SK-N-SH treated with all-trans-retinoic acid at 6 μM for 48 hours (cell line): ENCODE measurements around the gene FLVCR1.

Experiments
- ATAC-seq: fragments of 200-7000 bp; cut with Tn5 transposase; 3 replicates; pipeline ENCODE4 v1.9.1; 2020; ENCODE audit warnings: mild to moderate bottlenecking, moderate library complexity
- BACH2 ChIP-seq: fragments of 250-450 bp; sonication (Bioruptor Pico); IDR thresholded peaks from 2 replicates; pipeline ENCODE4 v1.9.0; 2021; ENCODE audit warnings: mild to moderate bottlenecking, borderline replicate concordance
- CSDC2 ChIP-seq: fragments of 250-450 bp; sonication (Bioruptor Pico); IDR thresholded peaks from 2 replicates; pipeline ENCODE4 v1.5.0; 2020; ENCODE audit warnings: mild to moderate bottlenecking, moderate library complexity
- CSRNP3 ChIP-seq: fragments of 250-450 bp; sonication (Bioruptor Pico); IDR thresholded peaks from 2 replicates; pipeline ENCODE4 v1.5.1; 2021; ENCODE audit warnings: mild to moderate bottlenecking, moderate library complexity
- ESRRG ChIP-seq: fragments of 250-450 bp; sonication (Bioruptor Pico); IDR thresholded peaks from 2 replicates; pipeline ENCODE4 v1.6.1; 2021; ENCODE audit warnings: mild to moderate bottlenecking
- GLIS3 ChIP-seq: fragments of 250-450 bp; sonication (Bioruptor Pico); IDR thresholded peaks from 2 replicates; pipeline ENCODE4 v1.5.0; 2020; ENCODE audit warnings: mild to moderate bottlenecking, moderate library complexity
- ISL1 ChIP-seq: fragments of 250-450 bp; sonication (Bioruptor Pico); IDR thresholded peaks from 2 replicates; pipeline ENCODE4 v2.1.2; 2022; ENCODE audit warnings: mild to moderate bottlenecking, moderate library complexity
- OSR1 ChIP-seq: fragments of 250-450 bp; sonication (Bioruptor Pico); IDR thresholded peaks from 2 replicates; pipeline ENCODE4 v1.8.0; 2022; ENCODE audit warnings: moderate library complexity, mild to moderate bottlenecking, inconsistent platforms
- PATZ1 ChIP-seq: fragments of 250-450 bp; sonication (Bioruptor Pico); IDR thresholded peaks from 2 replicates; pipeline ENCODE4 v1.8.0; 2020; ENCODE audit warnings: mild to moderate bottlenecking, moderate library complexity, borderline replicate concordance
- POU6F1 ChIP-seq: fragments of 250-450 bp; sonication (Bioruptor Pico); IDR thresholded peaks from 2 replicates; pipeline ENCODE4 v1.8.0; 2021; ENCODE audit warnings: low read depth, mild to moderate bottlenecking, moderate library complexity, borderline replicate concordance
- PPARA ChIP-seq: fragments of 250-450 bp; sonication (Bioruptor Pico); IDR thresholded peaks from 2 replicates; pipeline ENCODE4 v1.5.0; 2020; ENCODE audit warnings: mild to moderate bottlenecking, borderline replicate concordance
- SNAI2 ChIP-seq: fragments of 250-450 bp; sonication (Bioruptor Pico); IDR thresholded peaks from 2 replicates; pipeline ENCODE4 v1.5.0; 2020; ENCODE audit warnings: mild to moderate bottlenecking, moderate library complexity
- TOX ChIP-seq: fragments of 250-450 bp; sonication (Bioruptor Pico); IDR thresholded peaks from 2 replicates; pipeline ENCODE4 v1.8.0; 2021; ENCODE audit warnings: mild to moderate bottlenecking, moderate library complexity, borderline replicate concordance
- TSHZ2 ChIP-seq: fragments of 250-450 bp; sonication (Bioruptor Pico); IDR thresholded peaks from 2 replicates; pipeline ENCODE4 v1.5.0; 2020; ENCODE audit warnings: mild to moderate bottlenecking, moderate library complexity
- ZC3H10 ChIP-seq: fragments of 250-450 bp; sonication (Bioruptor Pico); IDR thresholded peaks from 2 replicates; pipeline ENCODE4 v1.5.1; 2021; ENCODE audit warnings: mild to moderate bottlenecking, moderate library complexity
- ZFP3 ChIP-seq: fragments of 250-450 bp; sonication (Bioruptor Pico); IDR thresholded peaks from 2 replicates; pipeline ENCODE4 v1.5.0; 2020; ENCODE audit warnings: mild to moderate bottlenecking, moderate library complexity
- ZFP30 ChIP-seq: fragments of 450-650 bp; formaldehyde crosslinking; IDR thresholded peaks from 2 replicates; pipeline ENCODE4 v1.5.0; 2022; ENCODE audit warnings: mild to moderate bottlenecking, moderate library complexity
- ZNF565 ChIP-seq: fragments of 450-650 bp; formaldehyde crosslinking; conservative IDR thresholded peaks from 2 replicates; pipeline ENCODE4 v1.5.0; 2020; ENCODE audit warnings: low read depth, mild to moderate bottlenecking, moderate library complexity
- ZNF70 ChIP-seq: fragments of 450-650 bp; formaldehyde crosslinking; IDR thresholded peaks from 2 replicates; pipeline ENCODE4 v1.5.0; 2020; ENCODE audit warnings: mild to moderate bottlenecking, moderate library complexity
- ZNF8 ChIP-seq: fragments of 450-650 bp; formaldehyde crosslinking; IDR thresholded peaks from 2 replicates; pipeline ENCODE4 v1.5.0; 2020; ENCODE audit warnings: mild to moderate bottlenecking, moderate library complexity

Gene FLVCR1

GRCh38 chr1:212820969-212821368 is 37.1 kb upstream of the FLVCR1 start:
- ATAC-seq: no peak
- TF ChIP-seq CSDC2 (CRISPR knock-in tag) (no peak), SNAI2 (CRISPR knock-in tag) (no peak), ZFP30 (CRISPR knock-in tag) (no peak), ZNF565 (CRISPR knock-in tag) (no peak)
- TF ChIP-seq, all 23 proteins: peak for 0

GRCh38 chr1:212822956-212823355 is 35.1 kb upstream of the FLVCR1 start:
- TF ChIP-seq ZC3H10 (CRISPR knock-in tag) (no peak), PATZ1 (CRISPR knock-in tag) (no peak), BACH2 (CRISPR knock-in tag) (no peak), ZNF70 (CRISPR knock-in tag) (no peak), TOX (CRISPR knock-in tag) (no peak)
- TF ChIP-seq, all 23 proteins: peak for 0
- ATAC-seq: no peak

GRCh38 chr1:212824201-212824600 is 33.9 kb upstream of the FLVCR1 start:
- no peak for ATAC-seq
- no peak for TF ChIP-seq CSRNP3 (CRISPR knock-in tag)
- TF ChIP-seq ZNF8 (CRISPR knock-in tag): no peak
- TF ChIP-seq ESRRG (CRISPR knock-in tag): no peak
- no peak for TF ChIP-seq GLIS3 (CRISPR knock-in tag)
- no peak for TF ChIP-seq SNAI2 (CRISPR knock-in tag)
- TF ChIP-seq PATZ1 (CRISPR knock-in tag): no peak
- no peak for TF ChIP-seq CSDC2 (CRISPR knock-in tag)
- TF ChIP-seq ISL1 (CRISPR knock-in tag): no peak
- TF ChIP-seq TSHZ2: no peak
- TF ChIP-seq OSR1: no peak
- no peak for TF ChIP-seq PPARA (CRISPR knock-in tag)
- TF ChIP-seq ZFP3 (CRISPR knock-in tag): no peak

GRCh38 chr1:212825798-212826452 is 32.1 kb upstream of the FLVCR1 start:
- TF ChIP-seq ZFP3 (CRISPR knock-in tag) (no peak), PPARA (CRISPR knock-in tag) (no peak), POU6F1 (CRISPR knock-in tag) (no peak), CSDC2 (CRISPR knock-in tag) (no peak)
- TF ChIP-seq, all 23 proteins: peak for 0
- no peak for ATAC-seq
